Adrenal gland (tissue), 12 donors: Measurements from ENCODE around the gene ITGB5. TPM values are rescaled to one million over a fixed set of nuclear protein-coding genes. Genes with fewer than 3 reads are reported as not detected.

ENCODE experiments used
- DNase-seq, 7 donors: peaks; one replicate each; pipeline ENCODE4 v3.0.0-alpha.2; 2019 to 2020
- H3K27ac ChIP-seq, 5 donors: fragments of 200-600 bp; sonication (generic) in 4 of 5; 1 replicate in 3 of 5; 2 replicates in 2 of 5; pipeline versions ENCODE4 v1.5.1 to v1.8.0; 2016 to 2020; ENCODE audit warnings: mild to moderate bottlenecking in 1 of 5
- H3K27me3 ChIP-seq: fragments of 200-600 bp; 2 replicates; pipeline ENCODE4 v1.8.0; 2021
- H3K36me3 ChIP-seq, 2 donors: fragments of 200-600 bp; replicated peaks in 1 of 2; 1 replicate in 1 of 2; 2 replicates in 1 of 2; pipeline versions ENCODE4 v1.5.1 to v1.8.0; 2018 to 2022
- H3K4me1 ChIP-seq, 2 donors: fragments of 200-600 bp; replicated peaks in 1 of 2; 1 replicate in 1 of 2; 2 replicates in 1 of 2; pipeline versions ENCODE4 v1.5.1 to v1.8.0; 2018 to 2021
- H3K4me3 ChIP-seq, 4 donors: fragments of 200-600 bp; sonication (generic) in 3 of 4; one replicate each; pipeline ENCODE4 v1.5.1; 2016 to 2018
- H3K9me3 ChIP-seq, 3 donors: fragments of 200-600 bp; sonication (generic) in 1 of 3; replicated peaks in 1 of 3; 1 replicate in 2 of 3; 2 replicates in 1 of 3; pipeline versions ENCODE4 v1.5.1 to v1.8.0; 2016 to 2021
- POLR2A ChIP-seq, 2 donors: fragments of 450-650 bp; IDR thresholded peaks; one replicate each; pipeline ENCODE4 v1.6.1; 2017; ENCODE audit warnings: antibody characterized with exemption in 2 of 2, mild to moderate bottlenecking in 2 of 2, moderate library complexity in 1 of 2
- WGBS, 4 donors: extraction: QIAGEN DNeasy Blood & Tissue Kit in 2 of 4; methylation state at CpG; one replicate each; pipeline versions ENCODE4 v1.1.5 to v1.1.7; 2013 to 2017; 5-methylcytosine and 5-hydroxymethylcytosine counted together
- intact Hi-C, 2 donors: fragments of 100-400 bp; cut with DNase I; formaldehyde crosslinking; loops; one replicate each; pipeline versions ENCODE4 v1.14.1 to v1.15.0; 2022 to 2023
- polyA plus RNA-seq, 3 donors: library from polyadenylated mRNA; stranded (reverse); fragments of 200-250 nt in 2 of 3; fragments of 350-450 nt in 1 of 3; fragmentation: Illumina TruSeq in 1 of 3; extraction: RNeasy Lipid Tissue Mini Kit (QIAGEN cat#74804) in 1 of 3; gene quantifications; one replicate each; pipeline ENCODE4 v1.2.3, GENCODE V29; 2013 to 2014
- total RNA-seq, 9 donors: library from RNA; depleted of rRNA in 4 of 9; stranded (reverse); fragments of >200 nt in 4 of 9; fragments of 120-200 nt in 1 of 9; fragmentation: NEBNext Ultra II Directional in 1 of 9; extraction: Animal tissue kit (Norgen Biotek cat#: 25700) in 1 of 9; gene quantifications; one replicate each; pipeline versions ENCODE4 v1.1.0 to v1.2.4, GENCODE V29; 2013 to 2023
- TF ChIP-seq, protein P1 (sequence below), 6 experiments: fragments of 450-650 bp in 4 of 6; fragments of 200-600 bp in 2 of 6; sonication (generic) in 1 of 6; IDR thresholded peaks; 1 replicate in 5 of 6; 2 replicates in 1 of 6; pipeline versions ENCODE4 v1.5.1 to v1.8.0; 2016 to 2021; ENCODE audit warnings: antibody characterized with exemption in 6 of 6, mild to moderate bottlenecking in 2 of 6, moderate library complexity in 1 of 6
- donor health status: healthy with polysubstance abuse.
- donor health status: Bipolar disorder and iron deficiency.
- donor health status: DM: yes; HTN: yes; CAD: no.
- donor health status: DM: no; HTN: no; CAD: no.
- donor health status: DM: no; HTN: no; CAD: no.
- donor health status: DM: yes; HTN: yes; CAD: no.

The ITGB5 gene
- total and polyA plus RNA-seq, 12 donors = 9.4 to 404 (median 94.8) TPM

DNA sequence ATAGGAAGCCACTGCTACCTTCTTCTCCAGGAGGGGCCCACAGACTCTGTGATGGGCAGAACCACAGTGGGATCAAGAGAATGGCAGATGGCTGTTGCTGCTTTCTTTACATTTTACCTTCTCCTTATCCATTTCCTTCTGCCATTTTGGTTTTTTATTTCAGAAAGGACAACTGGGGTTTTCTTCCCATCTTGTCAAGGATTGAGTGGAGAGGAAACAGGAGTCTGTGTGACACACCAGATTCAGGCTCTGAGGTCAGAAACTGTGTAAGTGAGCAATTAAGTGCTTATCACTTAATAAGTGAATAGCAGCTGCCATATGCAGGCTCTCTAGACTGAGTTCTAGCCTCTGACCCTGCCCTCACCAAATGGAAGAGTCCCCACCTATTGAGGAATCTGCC, 47.3 kb downstream of the ITGB5 start:
- TF ChIP-seq, protein P1, sequence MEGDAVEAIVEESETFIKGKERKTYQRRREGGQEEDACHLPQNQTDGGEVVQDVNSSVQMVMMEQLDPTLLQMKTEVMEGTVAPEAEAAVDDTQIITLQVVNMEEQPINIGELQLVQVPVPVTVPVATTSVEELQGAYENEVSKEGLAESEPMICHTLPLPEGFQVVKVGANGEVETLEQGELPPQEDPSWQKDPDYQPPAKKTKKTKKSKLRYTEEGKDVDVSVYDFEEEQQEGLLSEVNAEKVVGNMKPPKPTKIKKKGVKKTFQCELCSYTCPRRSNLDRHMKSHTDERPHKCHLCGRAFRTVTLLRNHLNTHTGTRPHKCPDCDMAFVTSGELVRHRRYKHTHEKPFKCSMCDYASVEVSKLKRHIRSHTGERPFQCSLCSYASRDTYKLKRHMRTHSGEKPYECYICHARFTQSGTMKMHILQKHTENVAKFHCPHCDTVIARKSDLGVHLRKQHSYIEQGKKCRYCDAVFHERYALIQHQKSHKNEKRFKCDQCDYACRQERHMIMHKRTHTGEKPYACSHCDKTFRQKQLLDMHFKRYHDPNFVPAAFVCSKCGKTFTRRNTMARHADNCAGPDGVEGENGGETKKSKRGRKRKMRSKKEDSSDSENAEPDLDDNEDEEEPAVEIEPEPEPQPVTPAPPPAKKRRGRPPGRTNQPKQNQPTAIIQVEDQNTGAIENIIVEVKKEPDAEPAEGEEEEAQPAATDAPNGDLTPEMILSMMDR (IDR thresholded peaks at IDR 0.05) = no peak
- no peak for TF ChIP-seq POLR2A (IDR thresholded peaks at IDR 0.05)
- DNase-seq = no peak
- Histone ChIP-seq H3K27me3 (no peaks in the 10 kb centered on the region), H3K4me3 (no peak overlapping the region), H3K36me3 (peaks cover 0 to 10% of the 10 kb centered on the region in 2 donors), H3K27ac (peak overlapping the region in 1 of 5 donors; percentile 3), H3K4me1 (peaks cover 16 to 41% of the 10 kb centered on the region in 2 donors), H3K9me3 (no peaks in the 10 kb centered on the region)
- intact Hi-C loops = no loop called here

DNA sequence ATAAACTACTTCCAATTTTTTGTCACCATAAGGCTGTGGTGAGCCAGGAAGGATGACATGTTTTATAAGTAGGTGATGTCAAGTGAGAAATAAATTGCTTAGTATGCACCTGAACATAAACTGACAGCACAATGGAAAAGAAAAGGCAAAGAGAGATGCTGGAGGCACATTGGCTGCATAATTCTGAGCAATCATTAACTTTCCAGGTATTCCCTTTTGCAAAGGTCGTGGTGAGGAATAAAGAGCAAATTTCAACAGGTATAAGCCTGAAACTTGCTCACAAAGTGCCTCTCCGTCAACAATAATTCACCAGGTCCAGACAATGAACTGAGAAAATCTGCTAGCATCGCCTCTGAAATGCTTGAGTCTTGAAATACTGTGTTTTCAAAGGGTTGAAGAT, 48.2 kb downstream of the ITGB5 start:
- H3K27me3 ChIP-seq = no peaks in the 10 kb centered on the region

GRCh38 chr3:124837730-124838186, 49.4 kb downstream of the ITGB5 start:
- H3K4me3 ChIP-seq = no peak overlapping the region
- peaks cover 0 to 10% of the 10 kb centered on the region in 2 donors for H3K36me3 ChIP-seq
- H3K4me1 ChIP-seq = peaks cover 15 to 52% of the 10 kb centered on the region in 2 donors
- peak overlapping the region; percentile 51 to 82 (median 75) for H3K27ac ChIP-seq
- TF ChIP-seq, protein P1 (IDR thresholded peaks at IDR 0.05) = no peak
- TF ChIP-seq POLR2A (IDR thresholded peaks at IDR 0.05) = peak in 1 of 2 donors; percentile 39
- H3K27me3 ChIP-seq = no peaks in the 10 kb centered on the region
- peak; percentile 81 to 95 (median 92) for DNase-seq
- intact Hi-C loops = no loop called here
- 13 to 30% (median 20%) methylated on average over 6 of the region's 6 CpGs for WGBS, 4 donors
- H3K9me3 ChIP-seq = no peaks in the 10 kb centered on the region

More for the DNA sequence above, 48.2 kb downstream of the ITGB5 start:
- Histone ChIP-seq H3K9me3 (no peaks in the 10 kb centered on the region), H3K36me3 (peaks cover 0 to 10% of the 10 kb centered on the region in 2 donors), H3K4me3 (no peak overlapping the region), H3K4me1 (peaks cover 15 to 40% of the 10 kb centered on the region in 2 donors), H3K27ac (peak overlapping the region in 2 of 5 donors; percentile 10 to 82)
- 91 to 97% (median 95%) methylated on average over 3 of the region's 3 CpGs for WGBS, 4 donors
- intact Hi-C loops = no loop called here
- TF ChIP-seq POLR2A (IDR thresholded peaks at IDR 0.05) = no peak
- TF ChIP-seq, protein P1 (IDR thresholded peaks at IDR 0.05) = no peak
- DNase-seq = no peak

- Histone ChIP-seq H3K4me1 (peaks cover 19 to 59% of the 10 kb centered on the region in 2 donors), H3K4me3 (no peak overlapping the region), H3K36me3 (peaks cover 0 to 10% of the 10 kb centered on the region in 2 donors), H3K27ac (peak overlapping the region; percentile 51 to 82 (median 75)), H3K9me3 (no peaks in the 10 kb centered on the region), H3K27me3 (no peaks in the 10 kb centered on the region)
- intact Hi-C loops = no loop called here
- DNase-seq = no peak
- TF ChIP-seq POLR2A (IDR thresholded peaks at IDR 0.05) = no peak
- TF ChIP-seq, protein P1 (IDR thresholded peaks at IDR 0.05) = no peak
- 69 to 89% (median 80%) methylated on average over 2 of the region's 2 CpGs for WGBS, 4 donors
Observed at GRCh38 chr3:124837065-124837464, 50.1 kb downstream of the ITGB5 start.
